Activated CD4-positive, alpha-beta T cell treated with anti-CD3 and anti-CD28 coated beads, Interleukin-2, Interleukin-6, amounts not matched to agents 100 ng/mL and 50 ng/mL, durations not matched to agents 16 hours and 8 hours (primary cell): ENCODE results near the gene SLC40A1.
A peak's percentile ranks its signal among the peaks of the same experiment; 100 is the strongest.
"Not testable (repeated sequence)": the region's sequence is repeated elsewhere in the genome, so short reads cannot be mapped to it uniquely, and the experiment has no call there.

Experiments used
- DNase-seq: peaks from one replicate; pipeline ENCODE4 v3.0.0-alpha.2; 2020

Gene SLC40A1, protein sequence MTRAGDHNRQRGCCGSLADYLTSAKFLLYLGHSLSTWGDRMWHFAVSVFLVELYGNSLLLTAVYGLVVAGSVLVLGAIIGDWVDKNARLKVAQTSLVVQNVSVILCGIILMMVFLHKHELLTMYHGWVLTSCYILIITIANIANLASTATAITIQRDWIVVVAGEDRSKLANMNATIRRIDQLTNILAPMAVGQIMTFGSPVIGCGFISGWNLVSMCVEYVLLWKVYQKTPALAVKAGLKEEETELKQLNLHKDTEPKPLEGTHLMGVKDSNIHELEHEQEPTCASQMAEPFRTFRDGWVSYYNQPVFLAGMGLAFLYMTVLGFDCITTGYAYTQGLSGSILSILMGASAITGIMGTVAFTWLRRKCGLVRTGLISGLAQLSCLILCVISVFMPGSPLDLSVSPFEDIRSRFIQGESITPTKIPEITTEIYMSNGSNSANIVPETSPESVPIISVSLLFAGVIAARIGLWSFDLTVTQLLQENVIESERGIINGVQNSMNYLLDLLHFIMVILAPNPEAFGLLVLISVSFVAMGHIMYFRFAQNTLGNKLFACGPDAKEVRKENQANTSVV

DNA sequence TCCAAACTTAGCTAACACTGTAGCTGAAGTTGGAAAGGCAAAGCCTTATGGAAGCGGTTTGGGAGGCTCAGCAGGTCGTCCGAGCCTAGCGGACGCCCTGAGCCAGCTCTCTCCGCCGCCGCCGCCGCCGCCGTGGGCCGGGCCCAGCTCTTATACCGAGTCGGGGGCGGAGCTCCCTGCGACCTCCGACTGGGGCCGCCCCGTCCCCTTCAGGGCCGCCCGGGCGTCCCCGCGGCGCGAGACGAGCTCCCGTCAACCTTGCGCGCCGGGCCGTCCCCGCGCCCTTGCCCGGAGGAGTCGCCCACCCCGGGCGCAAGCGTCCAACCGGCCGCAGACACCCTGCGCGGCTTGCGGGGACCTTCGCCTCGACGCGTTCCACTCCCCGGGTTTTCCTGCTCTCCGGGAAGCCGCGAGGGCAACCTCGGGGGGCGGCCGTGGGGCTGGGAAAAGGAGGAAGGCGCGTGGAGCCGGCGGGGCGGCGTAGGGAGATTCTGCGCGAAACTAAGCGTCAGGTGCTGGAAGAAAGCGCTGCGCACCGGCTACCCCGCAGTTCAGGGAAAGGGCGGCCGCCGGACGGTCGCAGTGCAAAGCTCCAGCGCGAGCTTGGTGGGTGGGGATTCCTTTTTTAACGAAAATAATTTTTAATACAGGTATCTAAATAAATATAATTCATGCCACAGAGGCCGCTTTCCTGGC is at the start of gene SLC40A1:
SLC40A1 (minus strand) TSS at position 129 of the 696 bp plus-strand sequence. CDS start 326 bp downstream, outside the sequence.
- peak; percentile 61 for DNase-seq

DNA sequence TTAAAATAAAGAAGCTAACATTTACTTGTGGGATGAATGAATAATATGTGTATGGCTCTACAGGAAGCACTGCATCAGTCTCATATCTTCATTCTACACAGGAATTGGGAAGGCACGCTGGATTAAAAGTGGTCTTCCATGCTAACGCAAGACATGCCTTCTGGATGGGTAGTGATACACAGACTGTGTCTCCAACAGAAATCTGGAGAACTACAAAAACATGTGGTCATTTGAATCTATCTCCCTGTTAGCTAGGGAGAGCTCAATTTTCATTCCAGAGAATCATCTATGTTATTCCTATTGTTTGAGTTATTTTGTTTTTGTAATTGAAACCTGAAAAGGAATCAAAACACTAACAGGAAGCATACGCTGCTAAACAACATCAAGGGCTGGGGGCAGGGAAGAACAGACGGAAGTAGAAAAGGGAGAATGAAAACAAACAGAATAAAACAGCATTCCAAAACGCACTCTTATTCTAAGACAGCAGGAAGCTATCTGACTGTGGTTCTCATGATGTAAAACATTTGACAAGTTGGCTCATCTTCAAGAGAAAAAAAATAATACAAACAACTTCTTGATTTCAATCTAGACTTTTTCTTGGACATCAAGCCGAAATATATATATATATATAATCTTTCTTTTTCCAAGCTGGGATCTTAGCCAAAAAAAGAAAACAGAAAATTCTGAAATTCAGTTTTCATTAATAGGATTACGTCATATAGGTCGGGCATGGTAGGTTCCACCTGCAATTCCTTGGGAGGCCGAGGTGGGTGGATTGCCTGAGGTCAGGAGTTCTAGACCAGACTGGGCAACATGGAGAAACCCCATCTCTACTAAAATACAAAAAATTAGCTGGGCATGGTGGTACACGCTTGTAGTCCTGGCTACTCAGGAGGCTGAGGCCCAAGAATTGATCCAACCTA is 49.2 kb upstream of the SLC40A1 start:
- DNase-seq, result no peak

DNA sequence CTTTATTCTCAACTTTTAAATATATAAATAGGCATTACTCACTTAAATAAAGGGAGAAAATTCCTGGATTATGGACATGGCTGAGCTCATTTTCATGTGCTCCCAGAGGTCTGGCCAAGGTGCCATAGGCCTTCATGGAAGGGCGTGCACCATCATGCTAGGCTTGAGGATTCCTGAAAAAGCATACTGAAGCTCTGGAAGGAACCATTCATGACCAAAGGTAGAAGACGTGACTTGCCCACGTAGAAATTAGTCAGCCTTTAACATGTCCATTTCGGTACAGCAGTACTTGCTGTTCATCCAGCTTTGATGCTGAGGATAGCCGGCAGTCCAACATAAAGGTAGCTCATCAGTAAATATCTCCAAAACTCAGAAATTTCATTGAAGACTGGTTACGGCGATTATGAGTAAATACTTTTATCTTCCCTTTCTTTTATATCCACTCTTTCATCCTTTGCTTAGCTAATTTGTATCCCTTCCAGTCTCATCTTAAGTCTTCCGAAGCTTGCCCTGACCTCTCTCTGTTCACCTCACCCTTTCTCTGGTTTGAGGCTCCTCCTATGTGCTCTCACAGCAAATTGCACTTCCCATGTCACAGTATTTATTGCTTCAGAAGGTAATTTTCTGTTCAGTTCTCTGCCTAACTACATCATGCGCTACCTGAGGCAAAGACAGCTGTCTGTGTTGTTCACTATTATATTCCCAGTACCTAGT is 48.4 kb upstream of the SLC40A1 start:
- DNase-seq, result no peak

DNA sequence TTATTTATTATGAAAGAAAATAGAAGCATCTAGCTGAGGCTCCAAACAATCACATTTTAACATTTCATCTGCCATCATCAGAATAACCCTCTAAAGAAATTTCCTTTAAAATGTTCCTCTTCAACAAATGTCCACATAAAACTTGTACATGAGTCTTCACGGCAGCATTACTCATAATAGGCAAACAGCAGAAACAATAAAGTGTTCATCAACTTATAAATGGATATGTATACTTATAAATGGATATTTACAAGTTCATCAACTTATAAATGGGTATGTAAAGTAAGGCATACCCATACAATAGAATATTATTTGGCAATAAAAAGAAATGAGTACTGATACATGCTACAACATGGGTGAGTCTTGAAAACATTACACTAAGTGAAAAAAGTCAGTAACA is 47.2 kb upstream of the SLC40A1 start:
- DNase-seq, result no peak

DNA sequence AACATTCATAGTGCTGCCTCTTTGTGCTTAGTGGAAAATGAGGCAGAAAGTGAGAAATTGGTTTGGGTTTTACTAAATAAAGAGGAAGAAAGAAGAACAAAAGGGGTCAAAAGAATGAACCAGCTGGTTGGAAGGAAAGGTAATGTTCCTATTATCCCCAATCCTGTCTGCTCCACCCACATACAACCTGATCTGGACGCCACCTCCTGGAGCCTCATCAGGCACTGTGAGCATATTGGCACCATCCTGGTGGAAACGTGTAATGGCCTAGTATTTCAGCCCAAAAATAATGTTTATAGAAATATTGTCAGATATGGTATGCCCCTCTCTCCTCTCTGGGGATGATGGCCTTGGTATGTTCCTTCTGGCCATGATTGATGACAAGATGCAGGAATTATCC is 45.0 kb upstream of the SLC40A1 start:
- no peak for DNase-seq

DNA sequence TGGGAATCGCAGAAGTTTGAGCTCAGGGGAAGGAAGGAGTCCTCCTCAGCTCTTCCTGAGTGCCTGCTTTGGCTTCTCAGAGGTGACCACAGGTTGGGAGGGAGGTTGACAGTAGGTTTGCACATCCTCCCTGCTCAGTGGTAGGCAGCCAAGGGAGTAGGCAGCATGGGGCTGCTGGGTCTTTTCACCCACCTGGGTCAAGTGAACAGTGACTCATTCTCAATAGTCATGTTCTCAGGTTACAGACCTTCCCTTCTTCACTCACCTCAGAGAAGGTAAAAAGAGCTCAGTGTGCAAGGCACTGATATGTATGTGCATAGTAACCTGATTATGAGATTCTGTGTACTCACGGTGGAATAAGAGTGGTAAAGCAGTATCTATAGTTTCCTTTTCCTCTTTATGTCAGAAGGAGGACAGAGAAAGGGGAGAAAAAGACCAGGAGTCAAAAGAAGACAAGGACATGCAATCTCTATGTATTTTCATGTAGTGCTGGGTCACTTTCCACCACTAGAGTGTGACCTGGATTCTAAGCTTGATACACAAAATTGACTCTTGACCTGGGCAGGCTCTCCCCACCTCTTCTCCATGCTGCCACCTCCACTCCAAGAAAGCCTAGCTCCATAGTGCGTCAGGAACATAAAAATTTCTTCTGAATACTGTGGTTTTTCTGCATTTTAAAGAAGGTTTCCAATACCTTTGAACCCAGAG is 44.2 kb upstream of the SLC40A1 start:
- DNase-seq, result no peak

DNA sequence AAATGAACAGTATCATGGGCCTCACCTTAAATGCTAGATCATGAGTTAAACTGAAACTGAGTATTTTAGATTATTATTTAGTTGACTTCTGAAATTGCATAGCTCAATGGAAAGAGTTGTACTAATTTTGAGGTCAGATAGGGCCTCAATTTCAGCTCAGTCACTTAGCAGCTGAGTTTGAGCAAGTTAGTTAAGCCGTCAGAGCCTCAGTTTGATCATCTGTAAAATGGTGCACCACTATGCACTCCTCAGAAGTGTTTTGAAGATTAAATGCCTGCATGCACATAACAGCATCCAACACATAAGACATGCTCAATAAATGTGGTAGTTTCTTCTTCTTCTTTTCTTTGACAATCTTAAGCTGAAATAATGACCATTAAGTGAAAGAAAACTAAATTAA is 42.5 kb upstream of the SLC40A1 start:
- no peak for DNase-seq

DNA sequence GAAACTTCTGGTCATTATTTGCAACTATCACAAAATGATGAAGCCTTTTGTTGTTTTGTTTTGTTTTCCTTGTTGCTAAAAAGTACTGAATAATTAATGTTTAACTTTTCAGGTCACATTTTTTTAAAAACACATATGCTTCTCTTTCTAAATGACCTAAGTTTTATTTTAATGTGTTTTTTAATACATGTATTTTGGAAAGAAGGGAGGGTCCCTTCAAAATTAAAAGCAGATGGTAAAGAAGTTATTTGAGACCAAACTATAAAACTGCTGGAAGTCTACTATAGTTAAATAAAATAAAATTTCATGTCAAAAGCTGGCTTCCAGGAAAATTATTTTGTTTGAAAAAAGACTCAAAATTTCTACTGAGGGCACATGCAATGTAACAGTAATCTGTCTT is 41.2 kb upstream of the SLC40A1 start:
- DNase-seq, result no peak

DNA sequence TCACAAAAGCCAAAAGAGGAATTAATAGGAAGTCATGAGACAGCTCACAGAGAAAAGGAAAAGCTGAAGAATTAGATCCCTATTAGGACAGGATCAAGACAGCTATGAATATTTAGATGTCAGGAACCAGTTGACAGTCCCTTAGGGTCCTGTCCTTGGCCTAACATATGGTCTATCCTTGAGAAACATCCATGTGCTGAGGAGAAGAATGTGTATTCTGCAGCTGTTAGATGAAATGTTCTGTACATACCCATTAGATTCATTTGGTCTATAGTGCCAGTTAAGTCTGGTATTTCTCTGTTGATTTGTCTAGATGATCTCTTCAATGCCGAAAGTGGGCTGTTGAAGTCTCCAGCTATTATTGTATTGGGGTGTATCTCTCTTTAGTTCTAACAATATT is 37.6 kb upstream of the SLC40A1 start:
- DNase-seq, result no peak

DNA sequence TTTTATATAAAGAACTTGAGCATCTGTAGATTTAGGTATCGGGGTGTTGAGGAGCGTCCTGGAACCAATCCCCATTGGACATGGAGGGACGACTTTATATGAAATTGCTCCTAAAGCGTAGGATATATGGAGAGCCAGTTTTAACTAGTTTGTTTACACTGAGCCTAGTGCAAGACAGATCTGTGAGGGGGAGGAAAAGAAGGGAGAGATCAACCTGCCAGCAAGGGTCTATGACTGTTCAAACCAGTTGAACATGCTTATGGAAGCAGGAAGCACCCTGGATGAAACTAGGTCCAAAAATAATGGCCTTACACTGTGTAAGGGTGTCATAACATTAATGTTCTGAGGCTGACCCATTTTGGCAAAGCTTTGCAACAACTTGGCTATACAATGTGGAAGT is 34.0 kb upstream of the SLC40A1 start:
- no peak for DNase-seq

DNA sequence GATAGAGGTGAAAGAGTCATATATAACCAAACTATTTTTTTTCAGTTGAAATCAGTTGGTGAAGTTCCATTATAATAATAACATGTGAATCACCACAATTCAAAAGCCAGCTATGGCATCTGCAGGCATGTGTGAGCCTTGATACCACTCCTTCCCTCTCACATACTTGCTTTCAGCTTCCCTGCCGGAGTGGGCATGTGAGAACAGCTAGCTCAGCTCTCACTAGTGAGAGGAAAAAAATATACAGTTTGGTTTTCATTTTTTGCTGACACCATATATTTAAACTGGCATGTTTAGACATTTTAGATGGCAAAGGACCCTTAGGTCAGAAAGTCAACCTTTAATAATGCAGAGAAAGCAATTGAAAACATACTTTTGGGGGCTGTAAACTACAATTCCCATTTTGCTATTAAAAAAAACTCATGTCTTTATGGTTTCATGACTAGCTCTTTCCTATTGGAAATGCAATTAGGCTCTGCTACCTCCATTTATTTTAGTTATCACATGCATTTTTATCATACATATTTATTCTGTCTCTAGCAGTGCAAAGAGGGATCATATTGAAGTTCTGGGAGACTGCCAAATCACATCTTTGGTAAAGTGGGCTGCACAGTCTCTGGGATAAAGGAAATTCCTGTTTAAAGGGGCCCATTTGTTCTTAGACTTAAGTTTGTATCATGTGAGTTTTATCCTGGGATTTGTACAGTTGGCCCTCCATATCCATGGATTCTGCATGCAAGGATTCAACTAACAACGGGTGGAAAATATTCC is 33.2 kb upstream of the SLC40A1 start:
- no peak for DNase-seq

DNA sequence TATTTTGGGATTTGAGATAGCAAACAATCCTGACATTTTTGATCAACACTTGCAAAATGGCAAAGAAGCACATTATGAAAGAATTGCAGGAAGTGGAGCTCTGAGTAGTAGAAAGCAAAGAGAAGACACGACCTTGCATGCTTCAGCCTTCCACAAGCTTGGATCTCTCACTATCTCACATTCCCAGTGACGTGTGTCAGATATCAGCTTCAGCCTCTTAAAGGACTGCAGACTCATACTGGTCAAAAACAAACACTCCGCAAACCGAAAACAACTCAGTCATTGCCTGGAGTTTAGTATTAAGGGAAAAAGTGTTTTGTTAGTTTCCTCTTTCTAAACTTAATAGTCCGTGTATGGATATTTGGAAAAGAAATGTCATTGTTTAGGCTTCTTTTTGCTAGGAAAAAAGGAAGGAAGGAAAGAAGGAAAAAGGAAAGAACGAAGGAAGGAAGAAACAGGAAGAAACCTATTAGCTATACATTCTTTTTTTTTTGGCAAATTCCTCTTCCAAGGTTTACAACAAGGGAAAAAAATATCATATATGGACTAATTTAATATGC is 32.6 kb upstream of the SLC40A1 start:
- no peak for DNase-seq

DNA sequence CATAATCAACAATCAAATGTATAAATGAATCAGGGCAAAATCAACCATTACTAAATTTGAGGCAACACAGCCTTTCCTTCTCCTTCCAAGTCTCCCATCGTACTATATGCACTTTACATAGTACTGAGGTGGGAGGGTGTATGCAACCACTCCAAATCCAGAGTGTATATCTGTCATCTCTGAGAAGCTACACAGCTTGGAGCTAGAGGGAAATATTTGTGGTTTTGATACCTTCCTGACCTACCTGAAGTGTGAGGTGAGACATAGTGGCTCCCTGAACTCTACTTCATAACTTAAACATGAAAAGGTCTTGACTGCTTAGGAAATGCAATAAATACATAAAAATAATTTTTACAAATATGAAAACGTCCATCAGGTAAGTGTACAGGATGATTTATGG is 30.1 kb upstream of the SLC40A1 start:
- DNase-seq, result no peak

DNA sequence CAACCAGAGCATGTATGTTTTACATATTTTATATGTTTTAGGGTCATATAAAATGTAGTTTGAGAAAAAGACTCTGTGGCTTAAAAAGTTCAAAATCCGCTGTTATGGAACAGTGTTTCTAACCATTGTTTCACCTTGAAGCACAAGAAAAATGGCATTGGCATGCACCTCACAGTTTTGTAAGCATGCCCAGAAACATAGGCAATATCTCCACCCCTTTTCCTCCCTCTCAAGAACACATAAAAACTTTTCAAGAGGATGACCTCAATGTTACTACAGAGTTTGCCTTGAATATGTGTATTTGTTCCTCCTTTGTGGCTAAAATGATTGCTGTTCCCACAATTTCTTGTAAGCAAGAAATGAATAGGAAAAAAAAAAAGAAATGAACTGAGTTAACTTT is 29.3 kb upstream of the SLC40A1 start:
- DNase-seq, result no peak

DNA sequence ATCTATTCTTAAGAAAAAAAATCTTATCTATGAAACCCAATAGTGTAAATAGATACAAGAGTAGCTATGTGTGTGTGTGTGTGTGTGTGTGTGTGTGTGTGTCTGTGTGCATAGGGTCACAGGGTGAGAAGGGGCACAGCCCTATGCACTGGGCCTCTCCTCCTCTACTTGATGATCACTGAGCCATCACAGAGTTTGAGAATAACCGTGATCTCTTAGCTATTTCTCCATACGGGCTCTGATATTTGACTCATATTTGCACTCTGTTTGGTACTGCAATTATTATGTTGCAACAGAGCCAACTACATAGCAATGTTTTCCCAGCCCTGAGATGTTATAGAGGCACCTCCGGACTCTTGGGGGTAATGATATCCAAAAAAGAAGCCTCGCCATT is 28.8 kb upstream of the SLC40A1 start:
- no peak for DNase-seq

DNA sequence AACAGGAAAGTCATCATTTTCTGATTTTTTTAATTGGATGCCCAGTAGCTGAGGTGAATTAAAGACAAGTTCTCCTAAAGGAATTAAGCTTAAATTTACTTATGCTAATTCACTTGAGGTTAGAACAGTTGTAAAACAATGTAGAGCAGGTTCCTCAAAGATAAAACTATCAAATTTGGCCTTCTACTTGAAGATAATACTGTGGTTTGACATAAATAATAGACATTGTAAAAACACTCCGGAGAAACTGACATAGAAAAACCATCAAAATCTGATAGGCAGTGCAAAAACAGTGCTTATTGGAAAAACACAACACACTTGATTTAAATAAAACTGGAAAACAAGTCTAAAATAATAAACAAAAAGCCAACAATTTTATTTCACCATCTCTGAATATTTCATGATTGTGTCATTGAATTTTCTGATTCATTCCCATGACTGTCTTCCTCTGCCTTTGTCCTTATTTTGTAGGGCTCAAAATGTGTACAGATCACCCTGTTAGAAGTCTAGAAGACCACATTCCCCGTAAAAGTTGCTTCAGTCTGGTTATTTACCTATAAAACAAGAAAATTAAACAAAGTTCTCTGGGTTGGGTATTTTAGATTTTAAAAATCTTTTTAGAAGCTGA is 28.3 kb upstream of the SLC40A1 start:
- DNase-seq, result no peak

DNA sequence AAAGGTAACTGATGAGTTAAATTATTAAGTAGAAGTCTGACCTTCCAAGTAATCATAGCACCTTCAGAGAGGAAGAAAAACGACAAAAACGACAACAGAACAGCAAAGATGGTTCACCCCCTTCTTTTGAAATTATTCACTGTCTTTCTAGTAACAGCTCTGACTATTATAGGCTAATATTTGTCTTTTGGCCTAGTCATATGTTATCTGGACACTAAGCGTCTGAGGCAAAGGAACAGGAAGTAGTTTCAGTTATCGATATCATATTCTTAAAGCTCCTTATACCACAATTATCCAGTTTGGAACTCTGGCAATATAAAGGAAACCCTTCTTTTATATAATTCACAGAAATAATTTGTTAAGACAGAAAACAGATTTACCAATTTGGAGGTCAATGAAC is 27.6 kb upstream of the SLC40A1 start:
- no peak for DNase-seq

DNA sequence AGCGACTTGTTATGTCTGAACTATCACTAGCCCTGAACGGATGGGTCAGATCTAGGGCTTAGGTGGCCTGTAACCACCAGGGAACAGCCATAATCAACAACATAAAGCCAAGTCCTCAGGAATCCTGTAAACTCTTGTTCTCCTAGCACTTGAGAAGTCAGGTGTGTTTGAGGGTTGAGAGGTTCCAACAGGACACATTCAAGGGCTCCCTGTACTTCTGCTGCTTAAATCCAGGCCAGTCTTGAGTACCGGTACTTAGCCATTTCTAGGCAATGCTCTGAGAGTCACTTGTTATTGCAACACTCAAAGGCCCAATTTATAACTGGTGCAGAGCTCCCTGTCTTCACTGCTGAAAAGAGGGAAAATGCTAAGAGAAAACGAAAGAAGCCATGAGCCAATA is 21.6 kb upstream of the SLC40A1 start:
- DNase-seq, result no peak

DNA sequence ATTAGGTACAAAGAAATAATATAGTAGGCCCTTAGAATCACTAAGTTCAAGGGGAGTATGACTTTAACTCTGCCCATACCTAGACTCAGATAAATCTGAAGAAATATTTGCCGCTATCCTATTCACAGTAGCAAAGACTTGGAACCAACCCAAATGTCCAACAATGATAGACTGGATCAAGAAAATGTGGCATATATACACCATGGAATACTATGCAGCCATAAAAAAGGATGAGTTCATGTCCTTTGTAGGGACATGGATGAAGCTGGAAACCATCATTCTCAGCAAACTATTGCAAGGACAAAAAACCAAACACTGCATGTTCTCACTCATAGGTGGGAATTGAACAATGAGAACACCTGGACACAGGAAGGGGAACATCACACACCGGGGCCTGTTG is 21.1 kb upstream of the SLC40A1 start:
- DNase-seq, result not testable (repeated sequence)

DNA sequence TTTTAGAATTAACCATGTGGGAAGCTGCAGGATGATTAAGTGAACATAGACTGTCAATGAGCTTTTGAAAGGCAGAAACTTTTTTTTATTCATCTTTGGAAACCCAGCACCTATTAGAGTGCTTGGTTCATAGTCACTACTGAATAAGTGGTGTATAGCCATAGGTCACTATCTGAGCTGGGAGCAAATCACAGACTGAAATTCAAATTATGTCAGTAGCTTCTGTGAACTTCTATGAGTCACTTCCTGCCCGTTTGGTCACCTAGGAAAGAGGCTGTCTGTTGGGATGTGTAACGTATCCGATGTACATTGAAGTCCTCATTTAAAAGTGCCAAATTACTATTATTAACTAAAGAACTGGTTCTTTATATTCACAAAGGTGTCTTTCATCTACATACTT is 20.5 kb upstream of the SLC40A1 start:
- no peak for DNase-seq
